Tibial nerve (tissue), 4 donors: Measurements from ENCODE around the gene FKBP10.

Source experiments
- EP300 ChIP-seq, 2 donors: sonication (generic); formaldehyde crosslinking; IDR thresholded peaks; one replicate each; pipeline ENCODE4 v1.6.1; 2017; ENCODE audit warnings: antibody characterized with exemption in 2 of 2, mild to moderate bottlenecking in 1 of 2
- POLR2A ChIP-seq, 2 donors: fragments of 450-650 bp; IDR thresholded peaks; one replicate each; pipeline ENCODE4 v1.6.1; 2017; ENCODE audit warnings: antibody characterized with exemption in 2 of 2, mild to moderate bottlenecking in 2 of 2, moderate library complexity in 2 of 2
- TF ChIP-seq, protein P1 (sequence below), 5 experiments: fragments of 200-600 bp in 3 of 5; fragments of 450-650 bp in 2 of 5; sonication (generic) in 3 of 5; IDR thresholded peaks; one replicate each; pipeline ENCODE4 v1.5.1; 2016 to 2019; ENCODE audit warnings: antibody characterized with exemption in 5 of 5, mild to moderate bottlenecking in 3 of 5, moderate library complexity in 2 of 5

DNA sequence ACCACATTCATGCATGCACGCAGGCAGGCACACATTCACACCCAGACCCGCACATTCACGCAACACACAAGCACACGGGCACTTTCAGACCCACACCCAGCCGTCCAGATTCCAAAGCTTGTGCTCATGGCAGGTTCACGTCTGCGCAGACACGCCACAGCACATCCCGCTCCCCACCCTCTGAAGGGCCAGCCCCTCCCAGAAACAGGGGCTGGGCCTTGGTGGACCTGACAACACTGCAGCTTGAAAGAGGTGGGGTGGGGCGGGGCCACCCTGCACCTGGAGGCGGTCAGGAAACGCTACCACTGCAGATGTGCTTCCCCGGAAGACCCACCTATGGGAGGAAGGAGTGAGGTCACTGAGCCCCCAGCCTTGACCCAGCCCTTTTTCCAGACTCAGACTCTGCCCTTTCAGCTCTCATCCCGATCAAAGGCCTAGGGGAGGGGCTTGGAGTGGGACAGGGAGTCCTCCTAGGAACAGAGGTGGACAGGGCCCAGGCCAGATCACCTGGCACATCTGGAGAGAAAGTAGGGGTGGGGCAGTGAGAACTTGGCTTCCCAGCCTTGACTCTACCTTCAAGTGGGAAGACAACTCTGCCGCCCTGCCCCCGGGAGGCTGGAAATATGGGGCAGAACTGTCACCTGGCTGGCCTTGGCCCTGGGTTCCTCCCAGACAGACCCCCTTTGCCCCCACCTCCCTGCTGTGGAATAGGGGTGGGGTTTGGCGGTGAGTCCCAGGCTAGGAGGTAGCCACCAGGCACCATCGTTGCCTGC, 12.0 kb upstream of the FKBP10 start:
- TF ChIP-seq POLR2A (IDR thresholded peaks at IDR 0.05): no peak
- TF ChIP-seq EP300 (IDR thresholded peaks at IDR 0.05): no peak
- TF ChIP-seq, protein P1, sequence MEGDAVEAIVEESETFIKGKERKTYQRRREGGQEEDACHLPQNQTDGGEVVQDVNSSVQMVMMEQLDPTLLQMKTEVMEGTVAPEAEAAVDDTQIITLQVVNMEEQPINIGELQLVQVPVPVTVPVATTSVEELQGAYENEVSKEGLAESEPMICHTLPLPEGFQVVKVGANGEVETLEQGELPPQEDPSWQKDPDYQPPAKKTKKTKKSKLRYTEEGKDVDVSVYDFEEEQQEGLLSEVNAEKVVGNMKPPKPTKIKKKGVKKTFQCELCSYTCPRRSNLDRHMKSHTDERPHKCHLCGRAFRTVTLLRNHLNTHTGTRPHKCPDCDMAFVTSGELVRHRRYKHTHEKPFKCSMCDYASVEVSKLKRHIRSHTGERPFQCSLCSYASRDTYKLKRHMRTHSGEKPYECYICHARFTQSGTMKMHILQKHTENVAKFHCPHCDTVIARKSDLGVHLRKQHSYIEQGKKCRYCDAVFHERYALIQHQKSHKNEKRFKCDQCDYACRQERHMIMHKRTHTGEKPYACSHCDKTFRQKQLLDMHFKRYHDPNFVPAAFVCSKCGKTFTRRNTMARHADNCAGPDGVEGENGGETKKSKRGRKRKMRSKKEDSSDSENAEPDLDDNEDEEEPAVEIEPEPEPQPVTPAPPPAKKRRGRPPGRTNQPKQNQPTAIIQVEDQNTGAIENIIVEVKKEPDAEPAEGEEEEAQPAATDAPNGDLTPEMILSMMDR (IDR thresholded peaks at IDR 0.05): no peak
